Ramos (cell line): ENCODE results near the gene CELA3B.
"Not testable (repeated sequence)": the region's sequence is repeated elsewhere in the genome, so short reads cannot be mapped to it uniquely, and the experiment has no call there.

Source experiments
- in situ Hi-C: fragments of 300-500 bp; cut with MboI; formaldehyde crosslinking; loops from one replicate; pipeline ENCODE4 v1.14.3; 2022; ENCODE audit warnings: low sequenced_read_pairs; ENCODE audit not compliant: unreplicated experiment

CELA3B gene

GRCh38 chr1:21942959-21943640 lies 33.7 kb upstream of the CELA3B start:
- in situ Hi-C loops, result not testable (repeated sequence)

DNA sequence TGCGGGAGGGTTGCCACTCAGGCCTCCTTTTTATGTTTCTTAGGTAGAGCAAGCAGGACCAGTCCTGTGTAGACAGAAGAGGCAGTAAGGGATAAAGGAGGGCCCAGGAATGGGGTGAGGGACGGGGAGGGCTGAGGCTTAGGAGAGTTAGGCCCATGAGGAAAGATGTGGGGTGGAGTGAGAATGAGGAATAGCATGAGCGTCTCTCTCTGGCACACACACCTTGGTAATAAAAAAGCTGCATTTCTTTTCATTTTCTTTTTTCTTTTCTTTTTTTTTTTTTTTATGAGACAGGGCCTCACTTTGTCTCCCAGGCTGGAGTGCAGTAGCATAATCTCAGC lies 32.1 kb upstream of the CELA3B start:
- in situ Hi-C loops, result no loop called here

- in situ Hi-C loops, result no loop called here
These were observed 29.8 kb upstream of the CELA3B start for GRCh38 chr1:21946836-21947587.

GRCh38 chr1:21950734-21951133 lies 26.1 kb upstream of the CELA3B start:
- in situ Hi-C loops, result loop anchor here (25.0 kb wide), 2 partner anchors 288 to 713 kb away; partner anchors contain the start of gene RAP1GAP

- in situ Hi-C loops, result loop anchor here (25.0 kb wide), 2 partner anchors 289 to 714 kb away; partner anchors contain the start of gene RAP1GAP
These were observed 25.5 kb upstream of the CELA3B start for GRCh38 chr1:21951226-21951870.

GRCh38 chr1:21952786-21953520 lies 23.9 kb upstream of the CELA3B start:
- in situ Hi-C loops, result loop anchor here (25.0 kb wide), 2 partner anchors 291 to 716 kb away; partner anchors contain the start of gene RAP1GAP

DNA sequence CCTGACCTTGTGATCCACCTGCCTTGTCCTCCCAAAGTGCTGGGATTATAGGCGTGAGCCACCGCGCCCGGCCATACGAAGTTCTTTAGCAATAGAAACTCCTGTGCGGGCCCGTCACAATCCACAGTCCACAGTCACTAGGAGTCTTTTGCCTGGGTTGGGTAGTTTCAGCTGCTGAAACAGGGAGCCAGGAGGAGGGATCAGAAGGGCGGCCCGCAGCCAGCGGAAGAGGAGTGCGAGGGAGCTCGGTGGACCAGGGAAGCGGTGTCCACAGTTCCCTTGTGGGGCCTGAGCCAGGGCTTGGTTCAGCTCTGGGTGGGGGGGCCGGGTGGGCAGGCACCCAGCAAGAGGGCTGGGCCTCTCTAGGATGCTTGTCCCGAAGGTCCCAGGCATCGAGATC lies 21.8 kb upstream of the CELA3B start:
- in situ Hi-C loops, result loop anchor here (25.0 kb wide), 2 partner anchors 293 to 718 kb away; partner anchors contain the start of gene RAP1GAP

DNA sequence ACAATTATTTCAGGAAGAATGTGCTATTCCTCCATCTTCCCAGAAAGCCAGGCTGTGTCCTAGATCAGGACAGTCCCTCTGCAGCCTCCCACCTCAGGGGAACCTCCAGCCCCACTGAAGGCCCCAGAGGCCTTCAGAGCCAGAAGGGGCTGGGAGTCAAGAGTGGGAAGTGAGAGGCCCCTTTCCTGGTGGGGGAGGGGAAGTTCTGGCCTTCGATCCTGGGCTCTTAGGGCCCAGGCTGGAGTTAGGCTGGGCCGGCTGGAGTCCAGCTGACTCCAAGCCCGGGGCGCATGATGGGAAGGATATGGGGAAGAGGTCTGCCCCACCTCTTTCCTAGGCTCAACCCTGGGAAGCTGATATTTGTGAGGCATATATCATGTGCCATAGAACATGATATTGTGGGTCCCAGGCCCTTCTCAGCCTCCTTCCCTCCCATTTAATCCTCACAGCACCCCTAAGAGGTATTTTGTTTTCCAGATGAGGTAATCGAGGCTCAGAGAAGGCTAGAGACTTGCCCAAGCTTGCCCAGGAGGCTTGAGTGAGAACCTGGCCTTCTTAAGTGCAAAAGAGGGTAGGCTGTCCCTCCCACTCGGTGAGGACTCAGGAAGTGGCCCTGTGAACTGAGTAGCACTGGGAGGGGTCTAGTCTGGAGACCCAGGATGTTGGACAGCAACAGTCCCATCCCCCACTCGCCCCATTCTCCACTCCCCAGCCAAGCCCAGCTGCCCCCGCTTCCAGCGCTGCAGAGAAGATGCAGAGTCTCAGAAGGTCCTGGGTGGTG lies 21.1 kb upstream of the CELA3B start:
- in situ Hi-C loops, result loop anchor here (25.0 kb wide), 2 partner anchors 293 to 718 kb away; partner anchors contain the start of gene RAP1GAP

- in situ Hi-C loops, result loop anchor here (25.0 kb wide), 2 partner anchors 295 to 720 kb away; partner anchors contain the start of gene RAP1GAP
These were observed 19.9 kb upstream of the CELA3B start for GRCh38 chr1:21956720-21957552.

DNA sequence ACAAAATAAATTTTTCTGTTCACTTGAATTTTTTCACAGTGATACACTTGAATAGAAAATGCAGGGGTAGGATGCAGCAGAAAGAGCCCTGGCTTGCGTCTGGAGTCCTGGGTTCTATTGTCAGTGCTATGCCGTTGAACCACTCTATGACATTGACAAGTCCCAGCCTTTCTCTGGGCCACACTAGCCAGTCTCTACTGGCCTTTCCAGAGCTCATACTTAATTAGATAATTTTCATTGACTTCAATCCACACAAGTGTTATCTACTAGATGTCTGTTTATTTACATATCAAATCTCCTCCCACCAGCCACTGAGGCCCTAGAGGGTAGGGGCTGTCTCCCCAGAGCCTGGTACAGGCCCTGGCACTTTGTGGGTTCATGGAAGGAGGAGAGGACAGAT lies 15.5 kb upstream of the CELA3B start:
- in situ Hi-C loops, result loop anchor here (10.0 to 25.0 kb wide), 3 partner anchors 247 to 724 kb away; partner anchors contain the start of gene RAP1GAP

DNA sequence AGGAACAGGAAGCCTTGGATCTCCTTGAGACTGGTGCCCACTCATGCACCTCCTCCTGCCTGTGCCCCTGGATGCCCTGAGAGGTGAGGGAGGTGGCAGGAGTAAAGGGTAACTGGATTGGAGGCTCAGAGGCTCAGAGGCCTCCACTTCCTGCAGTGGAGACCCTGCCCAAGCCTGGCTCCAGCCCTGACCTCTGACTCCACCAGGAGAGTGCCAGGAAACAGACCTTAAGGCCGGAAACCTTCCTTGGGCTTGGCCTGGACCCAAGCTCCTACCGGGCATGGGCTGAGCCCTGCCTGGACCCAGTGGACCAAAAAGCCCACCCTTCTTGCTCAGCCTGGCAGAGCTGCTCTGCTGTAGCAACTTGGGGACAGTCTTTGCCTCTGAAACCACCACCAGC lies 15.0 kb upstream of the CELA3B start:
- in situ Hi-C loops, result loop anchor here (10.0 to 25.0 kb wide), 3 partner anchors 247 to 724 kb away; partner anchors contain the start of gene RAP1GAP

GRCh38 chr1:21963477-21964217 lies 13.2 kb upstream of the CELA3B start:
- in situ Hi-C loops, result loop anchor here (10.0 to 25.0 kb wide), 3 partner anchors 249 to 726 kb away; partner anchors contain the start of gene RAP1GAP

DNA sequence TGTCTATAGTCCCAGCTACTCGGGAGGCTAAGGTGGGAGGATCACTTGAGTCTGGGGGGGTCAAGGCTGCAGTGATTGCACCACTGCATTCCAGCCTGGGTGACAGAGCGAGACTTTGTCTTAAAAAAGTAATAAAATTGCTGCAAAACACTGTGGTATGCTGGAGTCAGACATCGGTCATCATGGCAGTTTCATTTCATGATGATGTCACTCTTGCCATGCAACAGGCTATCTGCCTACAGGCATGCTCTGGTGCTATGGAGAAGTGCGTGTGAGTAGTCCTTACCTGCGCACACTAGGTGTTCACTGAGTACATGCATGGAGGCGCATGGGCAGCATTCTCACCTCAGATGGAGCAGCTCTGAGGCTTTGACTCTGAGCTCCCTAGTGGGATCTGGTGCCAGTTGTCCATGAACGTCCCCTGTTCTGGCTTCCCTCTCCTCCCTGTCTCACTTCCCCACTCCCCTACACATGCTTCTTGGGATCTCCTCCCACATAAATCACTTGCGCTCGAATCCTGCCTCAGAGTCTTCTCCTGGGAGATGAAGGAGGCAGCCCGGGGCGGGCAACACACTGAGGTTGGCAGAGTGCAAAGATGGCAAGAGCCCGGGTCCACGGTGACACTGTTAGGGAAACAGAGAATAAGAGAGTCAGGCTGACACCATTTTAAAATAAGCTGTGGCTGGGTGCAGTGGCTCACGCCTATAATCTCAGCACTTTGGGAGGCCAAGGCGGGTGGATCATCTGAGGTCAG lies 10.4 kb upstream of the CELA3B start:
- in situ Hi-C loops, result loop anchor here (10.0 to 25.0 kb wide), 3 partner anchors 252 to 729 kb away; partner anchors contain the start of gene RAP1GAP

GRCh38 chr1:21967216-21967615 lies 9.6 kb upstream of the CELA3B start:
- in situ Hi-C loops, result loop anchor here (10.0 to 25.0 kb wide), 3 partner anchors 252 to 730 kb away; partner anchors contain the start of gene RAP1GAP

- in situ Hi-C loops, result loop anchor here (10.0 to 25.0 kb wide), 3 partner anchors 254 to 732 kb away; partner anchors contain the start of gene RAP1GAP
These were observed 7.8 kb upstream of the CELA3B start for GRCh38 chr1:21969066-21969465.

DNA sequence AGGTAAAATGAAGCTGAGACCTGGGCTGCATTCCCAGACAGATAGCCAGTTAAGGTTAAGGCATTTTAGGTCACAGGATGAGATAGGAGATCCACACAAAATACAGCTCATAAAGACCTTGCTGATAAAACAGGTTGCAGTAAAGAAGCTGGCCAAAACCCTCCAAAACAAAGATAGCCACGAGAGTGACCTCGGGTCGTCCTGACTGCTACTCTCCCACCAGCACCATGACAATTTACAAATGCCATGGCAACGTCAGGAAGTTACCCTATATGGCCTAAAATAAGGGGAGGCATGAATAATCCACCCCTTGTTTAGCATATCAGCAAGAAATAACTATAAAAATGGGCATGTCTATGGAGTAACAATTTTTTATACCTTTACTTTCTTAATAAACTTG lies 6.3 kb upstream of the CELA3B start:
- in situ Hi-C loops, result loop anchor here (25.0 kb wide), 2 partner anchors 308 to 733 kb away; partner anchors contain the start of gene RAP1GAP
